Glutamatergic neuron (in vitro differentiated cells): ENCODE measurements around the gene MYF5. TPM values are rescaled to one million over a fixed set of nuclear protein-coding genes. Genes with fewer than 3 reads are reported as not detected.

Experiments
- DNase-seq: peaks from one replicate; pipeline ENCODE4 v3.0.0; 2022
- H3K27ac Mint-ChIP-seq: one replicate; pipeline ENCODE4 v1.8.0; 2020; ENCODE audit warnings: mild to moderate bottlenecking, mixed read lengths, inconsistent platforms; ENCODE audit not compliant: unreplicated experiment
- H3K27me3 Mint-ChIP-seq: one replicate; pipeline ENCODE4 v1.8.0; 2020; ENCODE audit warnings: mild to moderate bottlenecking, moderate library complexity, mixed read lengths, inconsistent platforms; ENCODE audit not compliant: unreplicated experiment
- H3K36me3 Mint-ChIP-seq: one replicate; pipeline ENCODE4 v1.8.0; 2020; ENCODE audit warnings: mild to moderate bottlenecking, mixed read lengths, inconsistent platforms; ENCODE audit not compliant: unreplicated experiment
- H3K4me1 Mint-ChIP-seq: one replicate; pipeline ENCODE4 v1.8.0; 2020; ENCODE audit warnings: mild to moderate bottlenecking, low read depth, mixed read lengths, inconsistent platforms; ENCODE audit not compliant: unreplicated experiment
- H3K4me3 Mint-ChIP-seq: one replicate; pipeline ENCODE4 v1.8.0; 2020; ENCODE audit warnings: mild to moderate bottlenecking, mixed read lengths, inconsistent platforms; ENCODE audit not compliant: unreplicated experiment
- H3K9me3 Mint-ChIP-seq: one replicate; pipeline ENCODE4 v1.8.0; 2020; ENCODE audit warnings: mild to moderate bottlenecking, moderate library complexity, mixed read lengths, inconsistent platforms; ENCODE audit not compliant: unreplicated experiment
- total RNA-seq: library from RNA; stranded (reverse); fragmentation: NEBNext Ultra II Directional; extraction: Animal tissue kit (Norgen Biotek cat#: 25700); gene quantifications from one replicate; pipeline ENCODE4 v1.2.1, GENCODE V29; 2021; ENCODE audit not compliant: unreplicated experiment
- TF ChIP-seq, protein P1 (sequence below): fragments of 200-600 bp; sonication (generic); IDR thresholded peaks from one replicate; pipeline ENCODE4 v1.5.0; 2021; ENCODE audit not compliant: partially characterized antibody, unreplicated experiment

Gene MYF5
- total RNA-seq, 1 donor from 2014 or later: not detected

DNA sequence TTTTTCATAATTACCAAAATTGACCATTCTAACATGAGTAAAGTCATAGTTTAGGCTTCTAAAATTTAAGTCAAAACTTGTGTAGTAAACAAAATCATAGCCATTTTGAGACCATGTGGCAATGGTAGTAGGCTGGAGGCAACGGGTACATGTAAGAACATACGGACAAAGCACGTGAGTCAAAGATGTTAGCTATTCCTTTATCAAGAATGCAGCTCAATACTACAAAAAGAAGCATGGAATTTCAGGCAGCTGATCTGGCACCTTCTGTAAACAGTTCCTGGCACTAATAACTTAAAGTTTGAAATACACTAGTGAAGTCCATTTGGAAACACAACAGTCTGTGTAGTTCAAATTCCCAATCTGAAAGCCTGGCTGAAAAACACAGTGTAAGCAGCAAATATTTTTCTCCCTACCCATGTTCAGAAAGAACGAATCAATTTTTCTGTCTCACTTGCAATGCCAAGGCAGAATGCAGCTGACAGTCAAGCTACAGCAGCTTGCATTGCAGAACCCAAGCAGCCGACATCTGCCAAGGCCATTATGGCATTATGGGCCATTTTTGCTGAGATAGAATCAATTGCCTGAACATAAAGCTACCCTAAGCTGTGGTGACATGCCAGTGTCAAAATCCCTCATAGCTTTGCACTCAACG, 29.3 kb downstream of the MYF5 start:
- DNase-seq: no peak
- TF ChIP-seq, protein P1, sequence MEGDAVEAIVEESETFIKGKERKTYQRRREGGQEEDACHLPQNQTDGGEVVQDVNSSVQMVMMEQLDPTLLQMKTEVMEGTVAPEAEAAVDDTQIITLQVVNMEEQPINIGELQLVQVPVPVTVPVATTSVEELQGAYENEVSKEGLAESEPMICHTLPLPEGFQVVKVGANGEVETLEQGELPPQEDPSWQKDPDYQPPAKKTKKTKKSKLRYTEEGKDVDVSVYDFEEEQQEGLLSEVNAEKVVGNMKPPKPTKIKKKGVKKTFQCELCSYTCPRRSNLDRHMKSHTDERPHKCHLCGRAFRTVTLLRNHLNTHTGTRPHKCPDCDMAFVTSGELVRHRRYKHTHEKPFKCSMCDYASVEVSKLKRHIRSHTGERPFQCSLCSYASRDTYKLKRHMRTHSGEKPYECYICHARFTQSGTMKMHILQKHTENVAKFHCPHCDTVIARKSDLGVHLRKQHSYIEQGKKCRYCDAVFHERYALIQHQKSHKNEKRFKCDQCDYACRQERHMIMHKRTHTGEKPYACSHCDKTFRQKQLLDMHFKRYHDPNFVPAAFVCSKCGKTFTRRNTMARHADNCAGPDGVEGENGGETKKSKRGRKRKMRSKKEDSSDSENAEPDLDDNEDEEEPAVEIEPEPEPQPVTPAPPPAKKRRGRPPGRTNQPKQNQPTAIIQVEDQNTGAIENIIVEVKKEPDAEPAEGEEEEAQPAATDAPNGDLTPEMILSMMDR: no peak
- Mint-ChIP-seq H3K36me3 (no peaks in the 10 kb centered on the region), H3K9me3 (no peaks in the 10 kb centered on the region), H3K4me3 (no peak overlapping the region), H3K4me1 (no peaks in the 10 kb centered on the region), H3K27me3 (no peaks in the 10 kb centered on the region), H3K27ac (no peak overlapping the region)

DNA sequence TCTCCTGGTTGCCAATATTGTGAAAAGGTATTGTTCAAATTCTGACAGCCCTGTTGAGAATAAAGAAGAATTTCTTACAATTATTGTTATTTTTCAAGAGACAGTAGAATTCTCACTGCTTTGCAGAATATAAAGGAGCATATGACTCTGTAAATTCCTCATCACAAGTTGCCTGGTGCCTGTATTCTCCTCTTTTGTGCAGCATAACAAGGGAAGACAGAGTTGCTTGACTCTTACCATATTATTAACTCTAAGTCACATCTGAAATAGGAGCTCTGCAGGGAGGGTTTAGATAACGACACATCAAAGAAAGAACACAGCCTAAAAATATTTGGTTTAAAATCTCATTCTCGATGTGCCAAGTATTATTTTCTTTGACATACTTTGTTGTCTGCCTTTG, 31.1 kb downstream of the MYF5 start:
- H3K27me3 Mint-ChIP-seq: no peaks in the 10 kb centered on the region
- H3K4me1 Mint-ChIP-seq: no peaks in the 10 kb centered on the region
- no peaks in the 10 kb centered on the region for H3K9me3 Mint-ChIP-seq
- H3K27ac Mint-ChIP-seq: no peak overlapping the region
- TF ChIP-seq, protein P1: no peak
- no peak overlapping the region for H3K4me3 Mint-ChIP-seq
- H3K36me3 Mint-ChIP-seq: no peaks in the 10 kb centered on the region
- no peak for DNase-seq

DNA sequence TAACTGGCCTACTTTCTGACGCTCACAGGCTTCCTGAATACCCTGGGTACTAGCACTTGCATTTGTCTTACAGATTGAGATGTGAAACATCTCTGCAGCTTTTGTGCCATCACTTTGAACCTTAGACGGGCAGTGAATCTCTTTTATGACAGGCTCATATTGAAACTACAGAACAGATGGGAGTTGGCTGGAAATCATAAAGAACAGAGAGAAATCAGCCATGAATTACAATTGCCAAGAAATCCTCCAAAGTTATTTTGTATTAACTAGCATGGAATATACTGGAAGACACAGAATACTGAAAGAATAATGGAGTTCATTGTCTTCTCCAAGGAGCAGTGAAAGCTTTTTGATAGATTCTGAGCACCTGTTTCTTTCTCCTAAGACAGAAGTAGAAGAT, 32.7 kb downstream of the MYF5 start:
- no peaks in the 10 kb centered on the region for H3K36me3 Mint-ChIP-seq
- TF ChIP-seq, protein P1: no peak
- no peak overlapping the region for H3K4me3 Mint-ChIP-seq
- no peaks in the 10 kb centered on the region for H3K9me3 Mint-ChIP-seq
- H3K27me3 Mint-ChIP-seq: no peaks in the 10 kb centered on the region
- H3K4me1 Mint-ChIP-seq: no peaks in the 10 kb centered on the region
- H3K27ac Mint-ChIP-seq: no peak overlapping the region
- no peak for DNase-seq

DNA sequence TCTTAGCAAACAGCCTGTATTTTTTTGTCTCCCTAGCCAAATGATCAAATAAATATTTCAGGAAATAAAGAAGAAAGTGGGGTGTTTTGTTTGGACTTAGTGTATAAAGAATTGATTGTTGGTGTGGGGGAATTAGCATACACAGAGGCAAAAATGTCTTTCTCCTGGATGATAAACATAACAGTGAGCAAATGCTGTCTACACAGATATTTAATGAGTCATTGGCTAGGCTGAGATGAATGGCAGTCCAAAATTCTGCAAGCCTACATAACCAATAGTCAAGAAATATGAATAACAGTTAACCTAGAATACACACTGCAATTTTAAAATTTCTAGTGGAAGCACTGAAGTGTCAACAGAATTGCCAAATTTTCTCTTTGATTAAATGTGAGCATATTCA, 35.8 kb downstream of the MYF5 start:
- H3K4me1 Mint-ChIP-seq: no peaks in the 10 kb centered on the region
- no peak overlapping the region for H3K27ac Mint-ChIP-seq
- H3K9me3 Mint-ChIP-seq: no peaks in the 10 kb centered on the region
- TF ChIP-seq, protein P1: no peak
- no peaks in the 10 kb centered on the region for H3K27me3 Mint-ChIP-seq
- no peak for DNase-seq
- H3K4me3 Mint-ChIP-seq: no peak overlapping the region
- no peaks in the 10 kb centered on the region for H3K36me3 Mint-ChIP-seq

DNA sequence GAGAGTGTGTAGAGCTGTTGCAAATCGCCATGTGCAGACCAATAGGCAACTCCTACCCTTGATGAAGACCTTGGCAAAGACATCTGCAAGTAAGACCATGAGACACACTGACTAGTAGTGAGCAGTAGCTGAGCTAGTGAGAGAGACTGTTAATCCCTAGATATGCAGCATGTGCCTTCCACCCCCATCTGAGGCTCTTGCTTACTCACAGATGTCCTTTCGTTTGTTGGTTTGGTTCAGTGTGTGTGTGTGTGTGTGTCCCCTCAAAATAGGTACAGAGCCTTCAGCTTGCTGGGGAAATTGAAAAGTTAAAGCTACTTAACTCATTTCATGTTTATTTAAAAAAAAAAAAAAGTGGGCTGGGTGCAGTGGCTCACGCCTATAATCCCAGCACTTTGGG, 37.6 kb downstream of the MYF5 start:
- H3K36me3 Mint-ChIP-seq: no peaks in the 10 kb centered on the region
- DNase-seq: no peak
- H3K27ac Mint-ChIP-seq: no peak overlapping the region
- TF ChIP-seq, protein P1: no peak
- H3K9me3 Mint-ChIP-seq: no peaks in the 10 kb centered on the region
- no peaks in the 10 kb centered on the region for H3K27me3 Mint-ChIP-seq
- H3K4me1 Mint-ChIP-seq: no peaks in the 10 kb centered on the region
- H3K4me3 Mint-ChIP-seq: no peak overlapping the region
